GM23248 (cell line): ENCODE results near the gene ITGA8. TPM values are rescaled to one million over a fixed set of nuclear protein-coding genes. Genes with fewer than 3 reads are reported as not detected.

Source experiments
- DNase-seq: peaks from one replicate; pipeline ENCODE4 v3.0.0-alpha.2; 2015
- H2AFZ ChIP-seq: fragments of 200-600 bp; sonication (generic); 2 replicates; pipeline ENCODE4 v1.6.1; 2016; ENCODE audit warnings: antibody characterized with exemption
- H3F3A ChIP-seq: fragments of 200-600 bp; sonication (generic); 2 replicates; pipeline ENCODE4 v1.6.1; 2016; ENCODE audit warnings: mild to moderate bottlenecking, antibody characterized with exemption, mixed run types; ENCODE audit not compliant: insufficient read depth
- H3K27ac ChIP-seq: fragments of 200-600 bp; sonication (generic); 2 replicates; pipeline ENCODE4 v1.5.1; 2016; ENCODE audit warnings: mild to moderate bottlenecking
- H3K27me3 ChIP-seq: fragments of 200-600 bp; sonication (generic); replicated peaks from 2 replicates; pipeline ENCODE4 v1.6.1; 2016; ENCODE audit warnings: mild to moderate bottlenecking; ENCODE audit not compliant: insufficient read depth
- H3K36me3 ChIP-seq: fragments of 200-600 bp; sonication (generic); 2 replicates; pipeline ENCODE4 v1.6.1; 2016; ENCODE audit warnings: low read depth, mild to moderate bottlenecking
- H3K4me1 ChIP-seq: fragments of 200-600 bp; sonication (generic); 2 replicates; pipeline ENCODE4 v1.6.1; 2016; ENCODE audit warnings: mild to moderate bottlenecking; ENCODE audit not compliant: insufficient read depth
- H3K4me2 ChIP-seq: fragments of 200-600 bp; sonication (generic); one replicate; pipeline ENCODE4 v1.6.1; 2016; ENCODE audit warnings: mild to moderate bottlenecking; ENCODE audit not compliant: unreplicated experiment
- H3K4me3 ChIP-seq: fragments of 200-600 bp; sonication (generic); 2 replicates; pipeline ENCODE4 v1.5.1; 2016; ENCODE audit warnings: mild to moderate bottlenecking
- H3K79me2 ChIP-seq: fragments of 200-600 bp; sonication (generic); 2 replicates; pipeline ENCODE4 v1.6.1; 2016; ENCODE audit warnings: mild to moderate bottlenecking; ENCODE audit not compliant: insufficient read depth
- H3K9ac ChIP-seq: fragments of 200-600 bp; sonication (generic); 2 replicates; pipeline ENCODE4 v1.6.1; 2016; ENCODE audit warnings: mild to moderate bottlenecking
- H3K9me2 ChIP-seq: fragments of 200-600 bp; sonication (generic); 2 replicates; pipeline ENCODE4 v1.6.1; 2016; ENCODE audit warnings: mixed run types, mild to moderate bottlenecking, moderate library complexity; ENCODE audit not compliant: insufficient read depth
- H3K9me3 ChIP-seq: fragments of 200-600 bp; sonication (generic); one replicate; pipeline ENCODE4 v1.6.1; 2017; ENCODE audit warnings: low read depth
- H4K20me1 ChIP-seq: fragments of 200-600 bp; sonication (generic); 2 replicates; pipeline ENCODE4 v1.6.0; 2016; ENCODE audit not compliant: insufficient read depth
- EZH2 ChIP-seq: fragments of 200-600 bp; sonication (generic); IDR thresholded peaks from 2 replicates; pipeline ENCODE4 v1.6.1; 2018; ENCODE audit warnings: antibody characterized with exemption, mild to moderate bottlenecking; ENCODE audit not compliant: insufficient read depth, poor library complexity, severe bottlenecking
- EZH2phosphoT487 ChIP-seq: fragments of 200-600 bp; sonication (generic); IDR thresholded peaks from 2 replicates; pipeline ENCODE4 v1.6.1; 2018; ENCODE audit warnings: antibody characterized with exemption, moderate library complexity, mild to moderate bottlenecking, low read depth; ENCODE audit not compliant: insufficient read depth
- WGBS, 2 experiments: methylation state at CpG; one replicate each; pipeline ENCODE4 v1.1.6; 2015 to 2017; ENCODE audit warnings: low lambda C conversion rate in 2 of 2, low coverage in 1 of 2; ENCODE audit errors: missing lambda C conversion rate in 2 of 2; 5-methylcytosine and 5-hydroxymethylcytosine counted together
- in situ Hi-C: fragments of 300-500 bp; cut with MboI; formaldehyde crosslinking; loops from 2 replicates; pipeline ENCODE4 v1.15.0; 2020
- polyA plus RNA-seq: library from polyadenylated mRNA; unstranded; fragments of >200 nt; fragmentation: Nextera tagmentation; extraction: Ambion mirVana; gene quantifications from 2 replicates; pipeline ENCODE4 v1.2.1, GENCODE V29; 2016
- total RNA-seq: library from RNA; depleted of rRNA; stranded (reverse); fragments of >200 nt; shearing (Covaris generic); gene quantifications from 2 replicates; pipeline ENCODE4 v1.2.3, GENCODE V29; 2014

ITGA8 gene
- total and polyA plus RNA-seq, 2 experiments from 2014 or later: 0.32 TPM; not detected in 1

DNA sequence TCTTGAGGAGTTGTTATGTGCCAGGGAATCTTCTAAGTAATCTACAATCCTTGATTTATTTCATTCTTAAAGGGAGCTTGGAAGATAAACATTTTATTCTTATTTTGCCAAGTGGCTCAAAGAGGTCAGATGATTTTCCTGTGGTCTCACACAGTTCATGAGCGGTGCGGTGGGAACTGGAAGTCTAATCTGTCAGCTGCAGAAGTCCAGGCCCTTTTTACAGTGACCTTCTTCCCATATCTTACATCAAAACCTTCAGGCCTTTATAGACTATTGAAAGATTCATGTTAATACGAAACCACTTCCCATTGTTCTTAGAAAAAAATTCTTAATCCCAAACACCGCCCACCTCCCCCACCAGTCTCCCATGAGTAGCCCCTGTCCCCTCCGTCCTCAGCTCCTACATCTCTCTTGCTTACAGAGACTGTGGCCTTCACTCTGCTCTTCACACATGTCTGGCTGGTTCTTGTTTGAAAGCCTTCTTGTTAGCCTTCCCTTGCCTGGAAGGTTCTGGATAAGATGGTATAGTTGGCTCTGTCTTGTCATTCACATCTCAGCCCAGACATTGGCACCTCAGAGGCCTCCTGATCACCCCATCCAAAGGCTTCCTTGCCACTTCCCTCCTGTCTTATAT is 61.5 kb downstream of the ITGA8 start:
- in situ Hi-C loops: no loop called here
- H4K20me1 ChIP-seq: no peaks in the 10 kb centered on the region
- no peaks in the 10 kb centered on the region for H3K27me3 ChIP-seq
- H3K4me2 ChIP-seq: no peak overlapping the region
- 72 to 74% methylated on average over 5 of the region's 5 CpGs for WGBS, 2 experiments
- H3K4me1 ChIP-seq: peaks cover 10% of the 10 kb centered on the region
- H3K9ac ChIP-seq: no peak overlapping the region
- H2AFZ ChIP-seq: no peak overlapping the region
- no peaks in the 10 kb centered on the region for H3K79me2 ChIP-seq
- H3K27ac ChIP-seq: no peak overlapping the region
- H3K9me3 ChIP-seq: no peaks in the 10 kb centered on the region
- DNase-seq: no peak
- no peak overlapping the region for H3K4me3 ChIP-seq
- TF ChIP-seq EZH2phosphoT487 (no peak), EZH2 (no peak)
- H3K9me2 ChIP-seq: no peaks in the 10 kb centered on the region
- no peaks in the 10 kb centered on the region for H3K36me3 ChIP-seq
- H3F3A ChIP-seq: 0 out of 2 replicates have a peak, but pooled peaks cover 4% of the 10 kb centered on the region

DNA sequence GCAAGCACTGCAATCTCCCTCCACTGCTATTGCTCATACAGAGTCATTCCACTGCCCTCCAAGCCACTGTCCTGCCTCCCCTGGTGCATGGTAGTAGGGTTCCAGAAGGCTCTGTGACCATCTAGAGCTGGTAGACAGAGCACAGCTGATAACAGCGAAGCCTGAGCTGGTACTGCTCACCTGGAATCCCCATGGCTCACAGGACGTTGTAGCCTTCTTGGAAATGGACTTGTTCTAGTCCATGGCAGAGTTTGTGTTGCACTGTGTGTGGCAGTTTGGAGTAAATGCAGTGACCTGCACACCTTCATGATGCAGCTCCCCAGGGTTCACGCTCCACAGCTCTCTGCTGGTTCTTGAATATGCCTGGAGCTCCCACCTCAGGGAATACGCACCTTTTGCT is 67.0 kb downstream of the ITGA8 start:
- H3K4me2 ChIP-seq: no peak overlapping the region
- no peaks in the 10 kb centered on the region for H3K79me2 ChIP-seq
- no peaks in the 10 kb centered on the region for H3K9me3 ChIP-seq
- no peak overlapping the region for H2AFZ ChIP-seq
- no peaks in the 10 kb centered on the region for H3K27me3 ChIP-seq
- H3K9me2 ChIP-seq: no peaks in the 10 kb centered on the region
- no peaks in the 10 kb centered on the region for H4K20me1 ChIP-seq
- in situ Hi-C loops: no loop called here
- no peaks in the 10 kb centered on the region for H3K4me1 ChIP-seq
- WGBS, 2 experiments: 91 to 94% methylated on average over 4 of the region's 4 CpGs
- no peak for DNase-seq
- H3K27ac ChIP-seq: no peak overlapping the region
- H3F3A ChIP-seq: no peaks in the 10 kb centered on the region
- TF ChIP-seq EZH2phosphoT487 (no peak), EZH2 (no peak)
- H3K9ac ChIP-seq: no peak overlapping the region
- H3K36me3 ChIP-seq: no peaks in the 10 kb centered on the region
- no peak overlapping the region for H3K4me3 ChIP-seq

DNA sequence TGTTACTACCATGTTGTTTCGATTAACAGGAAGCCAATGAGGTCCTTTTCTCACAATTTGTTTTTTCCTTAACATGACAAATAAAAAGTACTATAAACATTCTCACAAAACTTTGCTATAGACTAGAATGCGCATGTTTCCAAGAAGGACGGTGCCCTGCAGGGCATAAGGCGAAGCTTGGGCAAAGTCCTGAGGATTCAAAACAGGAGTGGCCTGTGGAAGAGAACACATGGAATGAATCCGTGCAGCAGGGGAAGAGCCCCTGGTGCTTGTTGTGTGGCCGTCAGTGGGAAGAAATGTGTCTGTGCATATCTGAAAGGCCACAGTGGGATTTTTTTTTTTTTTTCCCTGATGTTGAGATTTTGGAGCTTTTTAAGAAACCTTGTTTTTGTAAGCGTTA is 67.6 kb downstream of the ITGA8 start:
- H3K4me1 ChIP-seq: no peaks in the 10 kb centered on the region
- no peak overlapping the region for H3K4me3 ChIP-seq
- 65 to 68% methylated on average over 7 of the region's 7 CpGs for WGBS, 2 experiments
- H3K27ac ChIP-seq: no peak overlapping the region
- H3F3A ChIP-seq: no peaks in the 10 kb centered on the region
- H3K9ac ChIP-seq: no peak overlapping the region
- H3K9me2 ChIP-seq: no peaks in the 10 kb centered on the region
- H3K79me2 ChIP-seq: no peaks in the 10 kb centered on the region
- H3K27me3 ChIP-seq: no peaks in the 10 kb centered on the region
- no peaks in the 10 kb centered on the region for H4K20me1 ChIP-seq
- no peak overlapping the region for H3K4me2 ChIP-seq
- H2AFZ ChIP-seq: no peak overlapping the region
- no peaks in the 10 kb centered on the region for H3K9me3 ChIP-seq
- DNase-seq: no peak
- no peaks in the 10 kb centered on the region for H3K36me3 ChIP-seq
- in situ Hi-C loops: no loop called here
- TF ChIP-seq EZH2 (no peak), EZH2phosphoT487 (no peak)

DNA sequence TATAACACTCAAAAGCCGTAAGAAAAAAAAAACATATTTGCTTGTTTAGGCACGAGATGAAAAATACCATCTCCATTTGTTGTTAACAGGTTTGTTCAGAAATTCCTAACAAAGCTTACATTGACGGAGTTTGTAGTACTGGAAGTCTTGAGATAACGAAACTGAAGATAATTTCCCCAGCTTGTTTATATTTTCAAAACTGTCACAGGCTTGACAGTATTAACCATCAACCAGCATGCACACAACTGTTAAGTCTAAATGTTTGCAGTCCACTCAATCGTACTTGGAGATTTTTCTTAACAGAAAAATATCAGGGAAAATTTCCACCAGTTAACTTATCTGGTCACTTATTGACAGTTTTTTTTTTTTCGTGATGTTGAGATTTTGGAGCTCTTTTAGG is 68.5 kb downstream of the ITGA8 start:
- Histone ChIP-seq H2AFZ (no peak overlapping the region), H3K79me2 (no peaks in the 10 kb centered on the region), H3F3A (no peaks in the 10 kb centered on the region), H3K9me2 (no peaks in the 10 kb centered on the region), H3K9me3 (no peaks in the 10 kb centered on the region), H3K27ac (no peak overlapping the region), H3K36me3 (no peaks in the 10 kb centered on the region), H3K4me3 (no peak overlapping the region), H3K4me1 (no peaks in the 10 kb centered on the region), H3K9ac (no peak overlapping the region), H4K20me1 (no peaks in the 10 kb centered on the region), H3K4me2 (no peak overlapping the region), H3K27me3 (no peaks in the 10 kb centered on the region)
- DNase-seq: no peak
- in situ Hi-C loops: no loop called here
- WGBS, 2 experiments: 67 to 68% methylated on average over 6 of the region's 6 CpGs
- TF ChIP-seq EZH2 (no peak), EZH2phosphoT487 (no peak)
